Astrocyte of the hippocampus (primary cell): Measurements from ENCODE around the gene CNTN6.

Experiments
- DNase-seq: peaks from one replicate; pipeline ENCODE4 v3.0.0; 2011; ENCODE audit warnings: low read depth, low spot score

CNTN6 gene

DNA sequence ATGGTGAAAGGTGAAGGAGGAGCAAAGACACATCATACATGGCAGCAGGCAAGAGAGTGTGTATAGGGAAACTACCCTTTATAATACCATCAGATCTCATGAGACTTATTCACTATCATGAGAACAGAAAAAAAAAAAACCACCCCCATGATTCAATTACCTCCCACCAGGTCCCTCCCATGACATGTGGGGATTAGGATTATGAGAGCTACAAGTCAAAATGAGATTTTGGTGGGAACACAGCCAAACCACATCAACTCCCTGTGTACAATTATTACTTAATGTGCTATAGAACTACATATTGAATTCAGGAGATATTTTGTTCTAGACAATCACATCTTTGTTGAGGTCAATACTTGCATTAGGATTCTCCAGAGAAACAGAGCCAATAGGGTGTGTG, 313.4 kb downstream of the CNTN6 start:
- no peak for DNase-seq

DNA sequence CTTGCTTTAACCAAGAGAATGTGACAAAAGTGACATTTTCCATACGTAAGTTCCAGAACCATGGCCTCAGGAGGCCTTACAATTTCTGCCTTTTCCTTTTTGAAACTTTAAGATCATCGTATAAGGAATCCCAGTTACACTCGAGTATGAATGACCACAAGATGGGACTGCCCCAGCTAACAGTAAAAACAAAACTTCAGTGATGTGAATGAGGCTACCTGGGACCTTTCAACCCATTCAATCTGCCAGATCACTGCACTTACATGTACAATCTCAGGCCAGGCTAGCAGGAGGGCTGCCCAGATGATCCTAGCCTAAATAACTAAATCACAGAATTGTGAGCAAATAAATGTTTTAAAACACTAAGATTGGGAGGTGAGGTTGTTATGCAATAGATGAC, 328.8 kb downstream of the CNTN6 start:
- DNase-seq = no peak

DNA sequence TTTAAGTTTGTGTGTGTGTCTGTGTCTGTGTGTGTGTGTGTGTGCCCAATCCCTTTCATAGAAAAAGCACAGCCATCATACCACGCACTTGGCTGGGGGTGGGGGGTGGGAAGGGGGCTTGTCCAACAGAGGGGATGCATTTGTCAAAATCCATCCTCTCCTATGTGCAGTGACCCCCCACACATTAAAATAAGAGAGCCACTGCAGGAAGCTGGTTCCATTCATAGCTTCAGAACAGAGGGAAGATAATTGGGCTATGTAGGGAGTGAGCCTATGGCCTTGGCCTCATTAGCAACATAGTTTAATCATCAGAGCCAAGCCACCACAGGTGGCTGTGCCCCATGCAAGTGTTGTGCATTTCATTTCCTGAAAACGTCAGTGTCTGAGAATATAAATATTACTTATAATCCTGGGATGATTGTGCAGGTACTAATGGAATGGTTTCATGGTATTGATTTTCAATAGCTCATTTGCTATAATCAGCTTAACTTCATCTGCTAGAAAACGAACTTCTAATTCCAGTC, 330.8 kb downstream of the CNTN6 start:
- DNase-seq = no peak

DNA sequence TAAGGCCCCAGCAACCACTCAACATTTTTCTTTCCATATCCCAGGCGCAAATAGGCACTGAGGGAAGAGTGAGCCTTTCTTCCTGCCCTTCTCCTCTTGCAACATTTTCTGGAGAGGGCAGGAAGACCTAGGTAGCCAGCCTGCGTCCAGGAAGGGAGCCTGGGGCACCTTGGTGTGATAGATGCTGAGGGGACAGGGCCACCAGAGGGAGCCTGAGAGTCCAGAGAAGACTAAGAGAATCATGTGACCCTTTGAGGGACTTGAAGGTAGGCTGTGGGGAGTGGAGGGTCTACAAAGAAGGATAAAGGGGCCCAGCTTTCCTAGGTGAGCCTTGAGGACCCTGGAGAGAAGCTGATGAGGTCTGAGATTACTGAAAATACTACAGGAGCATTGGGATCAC, 346.6 kb downstream of the CNTN6 start:
- DNase-seq = no peak

DNA sequence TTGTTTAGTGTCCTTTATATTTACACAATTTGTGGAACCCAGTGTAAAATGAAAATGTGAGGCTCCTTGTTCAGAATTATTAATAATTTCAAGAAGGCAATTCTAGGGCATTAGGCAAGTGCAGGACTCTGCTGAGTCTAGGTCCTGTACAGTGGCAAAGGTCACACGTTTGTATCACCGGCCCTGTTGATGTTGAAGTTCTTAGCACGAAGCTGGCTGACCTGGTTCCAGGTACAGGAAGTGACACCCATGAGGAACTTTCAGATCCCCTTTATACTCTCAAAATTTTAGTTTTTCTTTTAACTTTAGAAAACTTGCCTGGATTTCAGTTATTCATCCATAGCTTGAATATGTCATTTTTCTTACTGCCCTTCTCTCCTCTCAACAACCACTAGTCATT, 349.4 kb downstream of the CNTN6 start:
- DNase-seq = no peak

DNA sequence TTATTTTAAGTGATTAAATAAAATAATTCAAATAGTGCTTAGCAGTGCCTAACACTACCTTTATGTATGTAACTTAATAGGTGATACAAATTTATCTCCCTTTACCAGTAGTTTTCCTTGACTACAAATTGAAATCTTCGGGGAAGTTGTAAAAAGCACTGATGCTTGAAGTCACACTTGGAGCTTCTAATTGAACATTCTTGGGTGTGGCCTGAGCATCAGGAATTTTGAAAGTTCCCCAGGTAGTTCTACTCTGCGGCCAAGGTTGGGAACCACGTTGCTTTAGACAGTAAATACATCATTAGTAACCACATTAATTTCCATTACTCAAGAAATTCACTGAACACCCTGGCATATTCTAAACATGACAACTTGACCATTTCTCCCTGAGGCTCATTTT, 351.4 kb downstream of the CNTN6 start:
- DNase-seq = no peak

DNA sequence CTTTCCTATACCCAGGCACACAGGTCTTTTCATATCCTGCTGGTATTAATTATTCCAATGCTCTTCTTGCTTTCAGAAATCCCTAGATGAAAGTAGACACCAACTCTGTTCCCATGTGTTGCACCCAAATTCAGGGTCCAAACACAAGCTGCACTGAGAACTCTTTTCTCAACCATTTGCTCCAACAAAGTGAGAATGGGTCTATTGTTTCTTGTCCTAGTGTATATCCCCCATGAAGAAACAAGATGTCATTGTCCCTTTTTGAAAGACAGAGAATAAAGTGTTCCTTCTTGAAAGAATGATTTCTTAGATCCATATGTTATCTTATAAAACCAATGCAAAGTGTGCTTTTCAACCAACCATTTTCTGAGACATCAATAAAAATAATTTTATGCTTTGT, 353.7 kb downstream of the CNTN6 start:
- DNase-seq = no peak

DNA sequence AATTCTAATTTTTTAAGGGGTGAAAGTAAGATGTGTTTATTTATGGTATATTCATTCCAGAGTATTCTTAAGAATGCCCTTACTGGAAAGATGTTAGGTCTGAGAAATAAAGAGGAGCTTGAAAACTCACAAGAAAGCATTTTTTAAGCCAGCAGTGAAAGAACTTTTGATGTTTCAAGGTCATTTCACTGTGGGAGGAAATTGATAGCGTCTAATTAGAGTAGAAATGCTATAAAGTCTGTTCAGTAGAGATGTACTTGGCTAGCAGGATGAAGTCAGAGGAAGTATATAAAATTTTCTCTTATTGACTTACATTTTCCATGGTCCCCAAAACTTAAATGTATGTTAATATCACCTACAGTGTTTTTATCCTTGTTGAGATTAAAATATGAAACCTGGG, 354.6 kb downstream of the CNTN6 start:
- DNase-seq = no peak

DNA sequence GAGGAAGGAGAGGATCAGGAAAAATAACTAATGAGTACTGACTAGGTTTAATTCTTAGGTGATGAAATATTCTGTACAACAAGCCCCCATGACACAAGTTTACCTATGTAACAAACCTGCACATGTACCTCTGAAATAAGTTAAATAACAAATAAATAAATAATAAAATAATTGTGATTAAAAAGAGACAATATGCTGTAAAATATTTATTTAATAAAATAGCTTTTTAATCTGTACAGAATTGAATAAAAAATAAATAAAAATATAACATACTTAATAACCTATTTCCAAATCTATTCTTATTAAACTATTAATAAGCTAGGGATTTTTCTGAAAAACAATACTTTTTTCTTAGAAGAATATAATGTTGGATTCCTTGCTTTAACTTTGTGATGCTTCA, 355.6 kb downstream of the CNTN6 start:
- no peak for DNase-seq
